GM18511 (cell line): ENCODE data around the gene IFITM2.
"Not testable (repeated sequence)": the region's sequence is repeated elsewhere in the genome, so short reads cannot be mapped to it uniquely, and the experiment has no call there.

Source experiments
- ATAC-seq: cut with Tn5 transposase; IDR thresholded peaks from one replicate; pipeline ENCODE4 v1.9.1; 2021; ENCODE audit warnings: mild to moderate bottlenecking, moderate library complexity; ENCODE audit not compliant: unreplicated experiment

The IFITM2 gene

GRCh38 chr11:337711-338110 lies 30.1 kb downstream of the IFITM2 start:
- ATAC-seq: no peak

GRCh38 chr11:339963-340362 lies 32.3 kb downstream of the IFITM2 start:
- ATAC-seq: no peak

- no peak for ATAC-seq
These were observed 33.2 kb downstream of the IFITM2 start for GRCh38 chr11:340539-341512.

- no peak for ATAC-seq
These were observed 34.7 kb downstream of the IFITM2 start for GRCh38 chr11:342328-342727.

GRCh38 chr11:344836-345578 lies 37.4 kb downstream of the IFITM2 start:
- no peak for ATAC-seq

- no peak for ATAC-seq
These were observed 38.9 kb downstream of the IFITM2 start for GRCh38 chr11:346529-346928.

- ATAC-seq: not testable (repeated sequence)
These were observed 41.8 kb downstream of the IFITM2 start for GRCh38 chr11:349270-349954.

- ATAC-seq: peak; percentile 25
These were observed 42.6 kb downstream of the IFITM2 start for GRCh38 chr11:350033-350722.

- peak; percentile 57 for ATAC-seq
These were observed 43.2 kb downstream of the IFITM2 start for GRCh38 chr11:350723-351255.

- no peak for ATAC-seq
These were observed 43.8 kb downstream of the IFITM2 start for GRCh38 chr11:351411-351810.

GRCh38 chr11:352456-353031 lies 44.9 kb downstream of the IFITM2 start:
- ATAC-seq: no peak

- no peak for ATAC-seq
These were observed 45.7 kb downstream of the IFITM2 start for GRCh38 chr11:353179-353873.

- ATAC-seq: no peak
These were observed 48.2 kb downstream of the IFITM2 start for GRCh38 chr11:355581-356458.

- ATAC-seq: no peak
These were observed 49.0 kb downstream of the IFITM2 start for GRCh38 chr11:356610-357009.

- no peak for ATAC-seq
These were observed 50.0 kb downstream of the IFITM2 start for GRCh38 chr11:357582-357981.

- no peak for ATAC-seq
These were observed 50.6 kb downstream of the IFITM2 start for GRCh38 chr11:358129-358800.
